ENCODE results near the gene DIP2A.
"Not testable (repeated sequence)": the region's sequence is repeated elsewhere in the genome, so short reads cannot be mapped to it uniquely, and the experiment has no call there.

Gene DIP2A

GRCh38 chr21:46557469-46557868 lies 98.8 kb downstream of the DIP2A start:
- no peak for DNase-seq (ENCODE audit: low spot score)

DNA sequence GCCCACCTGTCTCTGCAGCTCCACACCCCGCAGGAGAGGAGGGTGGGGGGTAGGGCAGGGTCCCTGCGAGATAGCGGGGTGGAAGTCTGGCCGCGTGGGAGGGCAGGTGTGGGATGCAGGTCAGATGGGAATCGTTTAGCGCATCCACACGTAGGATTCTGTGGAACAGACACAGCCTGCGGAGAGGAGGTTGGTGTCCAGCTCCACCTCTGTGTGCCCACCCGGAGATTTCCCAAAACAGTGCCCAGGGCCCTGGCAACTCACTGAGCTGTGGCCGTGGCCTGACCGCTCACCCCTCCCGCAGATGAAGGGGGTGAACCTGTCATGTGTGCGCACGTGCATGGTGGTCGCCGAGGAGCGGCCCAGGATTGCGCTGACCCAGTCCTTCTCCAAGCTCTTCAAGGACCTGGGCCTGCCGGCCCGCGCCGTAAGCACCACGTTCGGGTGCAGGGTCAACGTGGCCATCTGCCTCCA lies 99.3 kb downstream of the DIP2A start:
- DNase-seq (ENCODE audit: low spot score): no peak

DNA sequence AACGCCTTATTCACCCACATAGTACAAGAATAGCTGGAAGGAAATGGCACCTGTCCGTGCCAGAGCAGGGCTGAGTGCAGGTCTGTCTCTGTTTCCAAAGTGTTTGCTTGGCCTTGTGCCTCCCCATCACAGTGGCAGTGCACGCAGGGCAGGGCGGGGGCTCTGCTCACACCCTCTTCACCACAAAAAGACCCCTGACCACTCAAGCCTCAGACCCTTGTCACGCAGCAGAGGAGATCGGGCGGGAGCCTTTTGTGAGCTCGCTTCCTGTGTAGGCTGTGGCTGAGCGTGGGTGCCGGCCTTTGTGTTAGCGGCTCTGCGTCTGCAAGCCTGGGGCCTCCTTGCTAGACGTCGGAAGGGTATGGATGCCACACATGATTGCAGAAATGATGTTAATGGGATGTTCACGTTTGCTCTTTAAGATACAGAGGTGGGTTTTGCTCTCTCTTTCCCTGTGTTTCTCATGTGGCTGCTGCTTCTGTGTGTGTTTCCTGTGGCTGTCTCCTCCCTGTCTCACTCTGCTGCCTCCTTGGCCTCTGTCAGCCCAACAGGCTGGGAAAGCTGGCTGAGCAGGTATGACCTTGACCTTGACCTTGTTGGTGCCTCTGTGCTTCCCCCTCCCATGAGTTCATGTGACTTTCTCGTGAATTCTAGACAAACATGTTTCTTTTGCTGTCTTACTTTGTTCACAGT lies 100.7 kb downstream of the DIP2A start:
- no peak for DNase-seq (ENCODE audit: low spot score)

DNA sequence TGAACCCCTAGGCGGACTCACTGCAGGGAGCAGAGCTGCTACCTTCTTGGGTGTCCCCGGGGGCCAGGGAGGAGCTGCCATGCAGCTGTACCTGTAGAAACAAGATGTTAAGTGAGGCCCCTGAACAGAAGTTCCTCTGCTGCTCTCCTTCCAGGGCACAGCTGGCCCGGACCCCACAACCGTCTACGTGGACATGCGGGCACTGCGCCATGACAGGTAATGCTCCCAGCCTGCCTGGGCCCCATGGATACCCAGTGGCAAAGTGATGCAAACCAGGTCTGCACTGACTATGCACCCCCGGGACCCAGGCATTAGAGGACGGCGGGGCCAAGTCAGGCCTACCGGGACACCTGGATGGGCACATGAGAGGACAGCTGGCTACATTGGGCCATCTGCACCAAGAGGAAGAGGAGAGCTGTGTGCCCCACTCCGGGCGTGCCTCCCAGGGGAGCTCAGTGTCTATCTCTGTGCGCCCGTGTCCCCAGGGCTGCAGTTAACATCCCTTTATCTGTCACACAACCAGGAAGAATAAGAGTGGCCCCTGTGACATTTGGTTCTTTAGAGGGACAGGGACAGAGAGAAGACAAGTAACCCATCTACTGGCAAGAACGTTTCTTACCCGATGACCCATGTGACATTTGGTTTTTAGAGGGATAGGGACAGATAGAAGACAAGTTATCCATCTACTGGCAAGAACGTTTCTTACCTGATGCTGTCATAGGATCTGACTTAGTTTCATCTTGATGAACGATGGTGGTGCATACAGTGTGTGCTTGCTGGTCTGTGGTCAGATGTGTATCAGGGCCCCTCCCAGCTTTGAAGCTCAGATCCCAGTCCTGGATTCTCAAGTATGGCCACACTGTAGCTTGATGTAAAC lies 102.1 kb downstream of the DIP2A start:
- DNase-seq (ENCODE audit: low spot score): no peak

- no peak for DNase-seq (ENCODE audit: low spot score)
Measured at GRCh38 chr21:46561445-46562090, 102.9 kb downstream of the DIP2A start.

GRCh38 chr21:46562472-46562871 lies 103.8 kb downstream of the DIP2A start:
- no peak for DNase-seq (ENCODE audit: low spot score)

- DNase-seq (ENCODE audit: low spot score): no peak
Measured at GRCh38 chr21:46562964-46563607, 104.4 kb downstream of the DIP2A start.

DNA sequence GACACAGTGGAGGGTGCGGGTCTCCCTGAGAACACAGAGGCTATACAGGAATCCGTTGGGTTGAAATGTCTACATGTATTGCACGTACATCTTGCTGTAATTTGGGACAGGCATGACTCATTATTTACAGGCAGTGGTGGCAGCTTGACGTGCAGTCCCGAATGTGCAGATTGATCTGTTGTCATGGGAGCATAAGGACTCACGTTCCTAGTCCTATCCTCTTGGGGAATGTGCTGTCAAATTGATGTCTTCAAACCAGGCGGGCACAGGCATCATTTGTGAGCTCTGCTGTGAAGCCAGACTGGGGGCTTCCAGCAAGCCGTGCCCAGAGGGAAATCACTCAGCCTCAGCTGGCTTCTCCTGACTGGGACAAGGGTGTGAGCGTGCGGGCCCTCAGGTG lies 105.7 kb downstream of the DIP2A start:
- DNase-seq (ENCODE audit: low spot score): no peak

- no peak for DNase-seq (ENCODE audit: low spot score)
Measured at GRCh38 chr21:46567348-46567747, 108.7 kb downstream of the DIP2A start.

DNA sequence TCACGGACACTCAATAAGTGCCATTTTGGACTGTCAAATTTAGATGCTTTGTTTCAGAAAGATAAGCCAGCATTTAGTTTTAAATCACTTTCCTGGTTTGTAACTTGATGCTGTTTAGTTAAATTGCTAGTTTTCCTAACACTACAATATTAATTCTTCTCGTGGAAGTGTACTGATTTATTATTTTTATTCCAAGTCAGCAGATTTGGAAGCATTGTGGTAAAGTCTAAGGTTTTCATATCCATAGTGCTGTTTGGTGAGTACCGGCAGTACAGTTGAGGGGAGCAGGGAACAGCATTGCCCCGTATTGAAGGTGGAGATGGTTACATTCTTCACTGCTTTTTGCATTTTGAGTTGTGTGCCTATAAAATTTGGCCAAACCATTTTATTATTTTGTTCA lies 109.9 kb downstream of the DIP2A start:
- DNase-seq (ENCODE audit: low spot score): no peak

GRCh38 chr21:46569081-46569480 lies 110.4 kb downstream of the DIP2A start:
- DNase-seq (ENCODE audit: low spot score): no peak

GRCh38 chr21:46570119-46570518 lies 111.4 kb downstream of the DIP2A start:
- no peak for DNase-seq (ENCODE audit: low spot score)

- DNase-seq (ENCODE audit: low spot score): no peak
Measured at GRCh38 chr21:46570631-46571030, 111.9 kb downstream of the DIP2A start.

GRCh38 chr21:46572850-46573249 lies 114.2 kb downstream of the DIP2A start:
- DNase-seq (ENCODE audit: low spot score): no peak

GRCh38 chr21:46577786-46578185 lies 119.1 kb downstream of the DIP2A start:
- not testable (repeated sequence) for DNase-seq (ENCODE audit: low spot score)

- not testable (repeated sequence) for DNase-seq (ENCODE audit: low spot score)
Measured at GRCh38 chr21:46579394-46579793, 120.7 kb downstream of the DIP2A start.

DNA sequence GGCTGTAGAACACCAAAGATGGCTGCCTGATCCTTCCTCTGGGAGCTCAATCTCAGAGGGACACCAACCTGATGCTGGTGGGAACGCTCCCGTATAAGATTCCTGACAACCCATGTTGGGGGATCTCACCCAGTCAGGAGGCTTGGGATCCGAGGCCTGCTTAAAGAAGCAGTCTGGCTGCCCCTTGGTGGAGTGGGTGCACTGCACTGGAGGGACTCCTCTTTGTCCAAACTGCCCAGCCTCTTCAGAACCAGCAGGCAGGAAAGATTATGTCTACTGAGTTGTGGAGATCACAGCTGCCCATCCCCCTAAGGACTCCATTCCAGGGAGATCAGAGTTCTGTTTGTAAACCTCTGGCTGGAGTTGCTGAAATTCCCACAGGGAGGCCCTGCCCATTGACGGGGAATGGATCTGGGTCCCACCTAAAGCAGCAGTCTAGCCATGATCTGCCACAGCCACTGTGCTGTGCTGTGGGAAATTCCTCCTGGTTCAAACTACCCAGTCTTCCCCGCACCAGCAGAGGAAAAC lies 123.2 kb downstream of the DIP2A start:
- no peak for DNase-seq (ENCODE audit: low spot score)

DNA sequence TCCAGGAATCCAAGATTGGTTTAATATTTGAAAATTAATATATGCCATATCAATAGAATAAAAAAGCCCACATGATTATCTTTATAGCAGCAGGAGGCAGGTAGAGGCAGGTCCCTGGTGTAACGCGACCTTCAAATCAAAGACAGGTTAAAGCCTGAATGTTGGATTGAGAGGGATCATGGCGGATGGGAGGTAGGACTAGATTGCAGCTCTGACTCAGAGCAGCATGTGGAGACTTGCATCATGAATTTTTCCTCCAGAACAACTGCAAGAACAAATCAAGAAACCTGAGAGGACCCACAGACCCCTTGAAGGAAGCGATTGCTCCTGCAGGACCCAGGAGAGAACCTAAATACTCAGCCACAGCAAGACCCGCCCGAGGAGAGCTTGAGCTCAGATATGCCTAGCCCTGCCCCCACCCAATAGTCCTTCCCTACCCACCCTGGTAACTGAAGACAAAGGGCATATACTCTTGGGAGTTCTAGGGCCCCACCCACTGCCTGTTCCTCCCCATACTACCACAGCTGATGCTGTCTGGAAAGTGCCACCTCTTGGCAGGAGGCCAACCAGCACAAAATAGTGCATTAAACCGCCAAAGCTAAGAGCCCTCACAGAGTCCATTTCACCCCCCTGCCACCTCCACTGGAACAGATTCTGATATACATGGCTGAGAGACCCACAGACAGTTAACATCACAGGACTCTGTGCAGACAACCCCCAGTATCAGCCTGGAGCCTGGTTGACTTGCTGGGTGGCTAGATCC lies 126.7 kb downstream of the DIP2A start:
- no peak for DNase-seq (ENCODE audit: low spot score)

GRCh38 chr21:46594276-46594675 lies 135.6 kb downstream of the DIP2A start:
- no peak for DNase-seq (ENCODE audit: low spot score)

- no peak for DNase-seq (ENCODE audit: low spot score)
Measured at GRCh38 chr21:46596201-46596600, 137.5 kb downstream of the DIP2A start.

DNA sequence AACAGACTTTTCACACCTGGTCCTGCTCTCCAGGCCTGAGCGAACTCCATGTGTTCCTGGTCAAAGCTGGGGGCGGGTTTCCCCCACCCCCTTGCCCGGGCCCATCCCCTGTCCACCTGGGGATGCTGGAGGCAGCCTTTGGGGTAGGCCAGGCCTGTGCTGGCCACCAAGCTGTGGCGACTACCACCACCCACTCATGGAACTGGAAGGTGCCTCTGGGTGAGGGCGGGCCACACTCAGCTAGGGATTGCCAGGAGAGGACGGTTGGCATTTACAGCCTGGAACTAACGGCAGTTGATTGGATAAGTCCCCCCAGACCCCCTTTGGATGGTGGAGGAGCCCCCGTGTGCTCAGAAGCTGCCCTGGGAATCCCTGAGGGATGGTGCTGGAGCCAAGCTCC lies 138.3 kb downstream of the DIP2A start:
- DNase-seq (ENCODE audit: low spot score): no peak

Measured in germinal center (tissue), 1 donor.